OCI-LY1 (cell line): ENCODE data around the gene CNTNAP2.

Experiments
- EZH2 ChIP-seq: fragments of 200-600 bp; sonication (generic), shearing (Covaris generic); IDR thresholded peaks from 2 replicates; pipeline ENCODE4 v1.8.0; 2017; ENCODE audit warnings: borderline replicate concordance, mixed run types, mild to moderate bottlenecking, antibody characterized with exemption, low read length, moderate library complexity, mixed read lengths
- TF ChIP-seq, protein P1 (sequence below): fragments of 200-600 bp; sonication (generic), shearing (Covaris generic); IDR thresholded peaks from 2 replicates; pipeline ENCODE4 v1.5.1; 2017; ENCODE audit warnings: mild to moderate bottlenecking, antibody characterized with exemption, low read length, moderate library complexity, mixed read lengths

DNA sequence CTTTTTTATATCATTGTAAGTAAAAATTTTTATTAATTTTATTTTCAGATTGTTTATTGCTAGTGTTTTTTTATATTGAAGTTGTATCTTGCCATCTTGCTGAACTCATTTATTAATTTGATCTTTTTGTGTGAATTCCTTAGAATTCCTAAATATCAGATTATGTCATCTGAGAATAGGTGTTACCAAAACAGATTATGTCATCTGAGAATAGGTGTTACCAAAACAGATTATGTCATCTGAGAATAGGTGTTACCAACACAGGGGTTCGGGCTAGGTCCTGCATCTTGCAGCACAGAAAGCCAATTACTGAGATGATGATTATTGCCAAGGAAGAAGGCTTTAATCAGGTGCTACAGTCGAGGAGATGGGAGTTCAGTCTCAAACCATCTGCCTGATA is 383.4 kb downstream of the CNTNAP2 start:
- TF ChIP-seq, protein P1, sequence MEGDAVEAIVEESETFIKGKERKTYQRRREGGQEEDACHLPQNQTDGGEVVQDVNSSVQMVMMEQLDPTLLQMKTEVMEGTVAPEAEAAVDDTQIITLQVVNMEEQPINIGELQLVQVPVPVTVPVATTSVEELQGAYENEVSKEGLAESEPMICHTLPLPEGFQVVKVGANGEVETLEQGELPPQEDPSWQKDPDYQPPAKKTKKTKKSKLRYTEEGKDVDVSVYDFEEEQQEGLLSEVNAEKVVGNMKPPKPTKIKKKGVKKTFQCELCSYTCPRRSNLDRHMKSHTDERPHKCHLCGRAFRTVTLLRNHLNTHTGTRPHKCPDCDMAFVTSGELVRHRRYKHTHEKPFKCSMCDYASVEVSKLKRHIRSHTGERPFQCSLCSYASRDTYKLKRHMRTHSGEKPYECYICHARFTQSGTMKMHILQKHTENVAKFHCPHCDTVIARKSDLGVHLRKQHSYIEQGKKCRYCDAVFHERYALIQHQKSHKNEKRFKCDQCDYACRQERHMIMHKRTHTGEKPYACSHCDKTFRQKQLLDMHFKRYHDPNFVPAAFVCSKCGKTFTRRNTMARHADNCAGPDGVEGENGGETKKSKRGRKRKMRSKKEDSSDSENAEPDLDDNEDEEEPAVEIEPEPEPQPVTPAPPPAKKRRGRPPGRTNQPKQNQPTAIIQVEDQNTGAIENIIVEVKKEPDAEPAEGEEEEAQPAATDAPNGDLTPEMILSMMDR = no peak
- TF ChIP-seq EZH2 = no peak
